ENCODE results near the gene NOL9. TPM values are rescaled to one million over a fixed set of nuclear protein-coding genes. Genes with fewer than 3 reads are reported as not detected.

The NOL9 gene
- total and polyA plus RNA-seq, 10 of the 15 experiments (the other 5 are each of a cell fraction or from before 2014, with no cell fraction given), result 3.9 to 35.9 (median 23.0) TPM

- in situ Hi-C loops (cut with MboI), result no loop called here
- TF ChIP-seq MTA3 (IDR thresholded peaks at IDR 0.05; ENCODE audit: borderline replicate concordance, low read length) (no peak), USF2 (IDR thresholded peaks at IDR 0.05; ENCODE audit: borderline replicate concordance, low read depth, low read length) (no peak), SKIL (IDR thresholded peaks at IDR 0.05; ENCODE audit: low read depth, poor library complexity, severe bottlenecking) (no peak), BACH1 (IDR thresholded peaks at IDR 0.05; ENCODE audit: borderline replicate concordance) (no peak), NFYB (IDR thresholded peaks at IDR 0.05; ENCODE audit: insufficient read depth, low read depth, low read length) (no peak)
- Histone ChIP-seq H3K9me3 (replicated peaks; ENCODE audit: control insufficient read depth, insufficient read depth, low read length) (no peaks in the 10 kb centered on the region), H3K27ac (ENCODE audit: control insufficient read depth, insufficient read depth) (no peak overlapping the region), H3K79me2 (ENCODE audit: control insufficient read depth, insufficient read depth, low read length) (no peaks in the 10 kb centered on the region), H3K4me3 (no peak overlapping the region), H3K4me2 (ENCODE audit: control insufficient read depth, insufficient read depth) (no peak overlapping the region), H3K36me3 (ENCODE audit: control insufficient read depth in 2 of 2, insufficient read depth in 2 of 2, low read length in 1 of 2) (peaks cover 14 to 16% of the 10 kb centered on the region in 2 experiments), H3K9ac (ENCODE audit: control insufficient read depth, insufficient read depth, low read length) (no peak overlapping the region), H2AFZ (ENCODE audit: control insufficient read depth, low read depth, low read length) (no peak overlapping the region), H3K27me3 (replicated peaks in 1 of 2; ENCODE audit: control insufficient read depth in 2 of 2, insufficient read depth in 2 of 2, low read length in 1 of 2) (no peaks in the 10 kb centered on the region), H4K20me1 (ENCODE audit: control insufficient read depth, insufficient read depth) (no peaks in the 10 kb centered on the region), H3K4me1 (ENCODE audit: control insufficient read depth, insufficient read depth, low read length) (no peaks in the 10 kb centered on the region)
- FAIRE-seq (no peak), ATAC-seq (no peak), DNase-seq (ENCODE audit: low read depth, low spot score) (no peak)
- intact Hi-C loops (cut with micrococcal nuclease; ENCODE audit: unreplicated experiment), result no loop called here
- BruUV-seq (replicated peaks), result no TSS peak
- ChIA-PET POLR2A (no interaction called here), SMC1A (ENCODE audit: uncharacterized antibody, unreplicated experiment) (no interaction called here), CTCF (interaction anchor here (2.0 kb wide), 1 partner anchor 11 kb away, joined by 6 read pairs; no protein-coding TSS in a partner anchor), RAD21 (ENCODE audit: unreplicated experiment) (no interaction called here)
- over 99% methylated on average over 8 of the region's 8 CpGs for WGBS (ENCODE audit: insufficient coverage, insufficient replicate concordance, low lambda C conversion rate, missing lambda C conversion rate)
These were observed 20.0 kb downstream of the NOL9 start for GRCh38 chr1:6534248-6534822.
